ENCODE measurements around the gene ANAPC4. TPM values are rescaled to one million over a fixed set of nuclear protein-coding genes. Genes with fewer than 3 reads are reported as not detected.

Gene ANAPC4
- total and polyA plus RNA-seq, 2 of the 13 experiments (the other 11 are each of a cell fraction or from before 2014, with no cell fraction given) = 14.5 to 30.2 TPM

DNA sequence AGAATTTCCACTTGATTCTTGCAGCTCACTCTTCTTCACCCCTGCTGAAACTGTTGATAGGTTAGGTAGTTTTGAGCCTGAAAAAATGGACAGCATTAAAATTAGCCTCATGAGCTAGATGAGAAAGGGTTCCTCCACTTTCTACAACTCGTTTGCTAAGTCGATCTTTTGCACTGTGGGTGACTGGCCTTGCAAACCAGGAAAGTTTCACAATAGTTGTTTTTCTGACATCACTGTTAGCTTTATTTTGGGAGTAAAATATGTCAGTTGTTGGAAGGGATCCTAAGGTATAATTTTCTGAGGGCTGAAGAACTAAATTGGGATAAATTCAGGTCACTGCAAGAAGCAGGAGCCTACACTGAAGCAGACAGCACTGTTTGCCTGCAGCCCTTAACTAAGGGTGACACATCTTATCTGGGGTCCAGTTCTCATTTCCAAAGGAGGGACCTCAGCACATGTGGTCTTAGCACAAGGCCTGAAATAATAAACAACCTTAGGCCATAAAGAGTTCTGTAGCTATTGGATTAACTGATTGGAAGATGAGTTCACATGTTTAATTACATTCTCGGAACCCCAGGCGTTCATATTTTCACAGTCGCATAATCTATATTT lies 29.1 kb downstream of the ANAPC4 start:
- ATAC-seq = peak; percentile 92
- no peaks in the 10 kb centered on the region for H3K79me2 ChIP-seq (ENCODE audit: insufficient read depth, low read length)
- no peaks in the 10 kb centered on the region for H4K20me1 ChIP-seq (ENCODE audit: insufficient read depth, low read length)
- H3K27me3 ChIP-seq (ENCODE audit: control insufficient read depth in 1 of 2, insufficient read depth in 2 of 2, low read length in 2 of 2) = no peaks in the 10 kb centered on the region
- H3K9me3 ChIP-seq (ENCODE audit: low read length) = no peaks in the 10 kb centered on the region
- no peak overlapping the region for H3K4me3 ChIP-seq (replicated peaks in 1 of 3; ENCODE audit: insufficient read depth in 1 of 3, low read depth in 2 of 3, low read length in 3 of 3)
- peaks cover 19% of the 10 kb centered on the region for H3K4me1 ChIP-seq (ENCODE audit: insufficient read depth, low read length)
- H3K36me3 ChIP-seq (replicated peaks in 1 of 2; ENCODE audit: control insufficient read depth in 1 of 2, insufficient read depth in 2 of 2, low read length in 2 of 2) = peaks cover 3 to 39% of the 10 kb centered on the region in 2 experiments
- no peak overlapping the region for H3K9ac ChIP-seq (ENCODE audit: insufficient read depth, low read depth, low read length)
- in situ Hi-C loops (cut with HindIII; ENCODE audit: extremely low pct_ligation_motif_present, low pct_unique_long_range_greater_than_20kb) = no loop called here
- no peak overlapping the region for H2AFZ ChIP-seq (ENCODE audit: low read length)
- BruUV-seq (replicated peaks) = no TSS peak
- CTCF ChIA-PET (ENCODE audit: low intra/inter-chr PET ratio, low total read pairs) = no interaction called here
- FAIRE-seq = peak; percentile 49
- DNase-seq (ENCODE audit: low spot score) = peak; percentile 45
- intact Hi-C loops (cut with micrococcal nuclease; ENCODE audit: unreplicated experiment) = no loop called here
- 65% methylated on average over 5 of the region's 5 CpGs for WGBS (ENCODE audit: low lambda C conversion rate)
- H3K4me2 ChIP-seq (ENCODE audit: low read depth, low read length) = no peak overlapping the region
- POLR2A ChIA-PET = interaction anchor here (1.7 kb wide), 1 partner anchor 29 kb away, joined by 5 read pairs; the partner anchor contains the start of gene ANAPC4
- peak overlapping the region; percentile 45 for H3K27ac ChIP-seq (ENCODE audit: extremely low read length, insufficient read depth, low read length)
- TF ChIP-seq THYN1 (CRISPR knock-in tag; IDR thresholded peaks at IDR 0.05; ENCODE audit: borderline replicate concordance, low read depth) (no peak), ZNF446 (CRISPR knock-in tag; IDR thresholded peaks at IDR 0.05) (no peak), JUND (CRISPR knock-in tag; IDR thresholded peaks at IDR 0.05) (0 out of 2 replicates have a peak, but pooled peaks have one; percentile 19), NFKBIZ (CRISPR knock-in tag; IDR thresholded peaks at IDR 0.05) (no peak), ZNF441 (CRISPR knock-in tag; IDR thresholded peaks at IDR 0.05; ENCODE audit: borderline replicate concordance) (no peak), ZNF816 (CRISPR knock-in tag; IDR thresholded peaks at IDR 0.05; ENCODE audit: borderline replicate concordance) (no peak), RXRA (CRISPR knock-in tag; IDR thresholded peaks at IDR 0.05) (no peak), ZNF549 (CRISPR knock-in tag; IDR thresholded peaks at IDR 0.05) (peak; percentile 41; the same call in 1 of the 2 replicates), ZNF674 (CRISPR knock-in tag; IDR thresholded peaks at IDR 0.05; ENCODE audit: low read depth) (no peak), CBFB (CRISPR knock-in tag; IDR thresholded peaks at IDR 0.05) (no peak), ZNF614 (CRISPR knock-in tag; IDR thresholded peaks at IDR 0.05; ENCODE audit: borderline replicate concordance) (no peak), NR3C1 (CRISPR knock-in tag; IDR thresholded peaks at IDR 0.05) (no peak), RBFOX2 (IDR thresholded peaks at IDR 0.05; ENCODE audit: low read depth, low read length) (no peak), SP1 (IDR thresholded peaks at IDR 0.05) (no peak), SP1 (CRISPR knock-in tag; IDR thresholded peaks at IDR 0.05) (no peak), SRY (CRISPR knock-in tag; IDR thresholded peaks at IDR 0.05) (no peak), ZNF720 (CRISPR knock-in tag; IDR thresholded peaks at IDR 0.05) (no peak), HNF4A (CRISPR knock-in tag; IDR thresholded peaks at IDR 0.05) (peak; percentile 69), ZKSCAN1 (IDR thresholded peaks at IDR 0.05; ENCODE audit: low read length) (no peak)
- TF ChIP-seq, protein P1, sequence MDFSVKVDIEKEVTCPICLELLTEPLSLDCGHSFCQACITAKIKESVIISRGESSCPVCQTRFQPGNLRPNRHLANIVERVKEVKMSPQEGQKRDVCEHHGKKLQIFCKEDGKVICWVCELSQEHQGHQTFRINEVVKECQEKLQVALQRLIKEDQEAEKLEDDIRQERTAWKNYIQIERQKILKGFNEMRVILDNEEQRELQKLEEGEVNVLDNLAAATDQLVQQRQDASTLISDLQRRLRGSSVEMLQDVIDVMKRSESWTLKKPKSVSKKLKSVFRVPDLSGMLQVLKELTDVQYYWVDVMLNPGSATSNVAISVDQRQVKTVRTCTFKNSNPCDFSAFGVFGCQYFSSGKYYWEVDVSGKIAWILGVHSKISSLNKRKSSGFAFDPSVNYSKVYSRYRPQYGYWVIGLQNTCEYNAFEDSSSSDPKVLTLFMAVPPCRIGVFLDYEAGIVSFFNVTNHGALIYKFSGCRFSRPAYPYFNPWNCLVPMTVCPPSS (IDR thresholded peaks at IDR 0.05) = no peak
- TF ChIP-seq, protein P2, sequence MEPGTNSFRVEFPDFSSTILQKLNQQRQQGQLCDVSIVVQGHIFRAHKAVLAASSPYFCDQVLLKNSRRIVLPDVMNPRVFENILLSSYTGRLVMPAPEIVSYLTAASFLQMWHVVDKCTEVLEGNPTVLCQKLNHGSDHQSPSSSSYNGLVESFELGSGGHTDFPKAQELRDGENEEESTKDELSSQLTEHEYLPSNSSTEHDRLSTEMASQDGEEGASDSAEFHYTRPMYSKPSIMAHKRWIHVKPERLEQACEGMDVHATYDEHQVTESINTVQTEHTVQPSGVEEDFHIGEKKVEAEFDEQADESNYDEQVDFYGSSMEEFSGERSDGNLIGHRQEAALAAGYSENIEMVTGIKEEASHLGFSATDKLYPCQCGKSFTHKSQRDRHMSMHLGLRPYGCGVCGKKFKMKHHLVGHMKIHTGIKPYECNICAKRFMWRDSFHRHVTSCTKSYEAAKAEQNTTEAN (CRISPR knock-in tag; conservative IDR thresholded peaks at IDR 0.05) = no peak
- TF ChIP-seq, protein P3, sequence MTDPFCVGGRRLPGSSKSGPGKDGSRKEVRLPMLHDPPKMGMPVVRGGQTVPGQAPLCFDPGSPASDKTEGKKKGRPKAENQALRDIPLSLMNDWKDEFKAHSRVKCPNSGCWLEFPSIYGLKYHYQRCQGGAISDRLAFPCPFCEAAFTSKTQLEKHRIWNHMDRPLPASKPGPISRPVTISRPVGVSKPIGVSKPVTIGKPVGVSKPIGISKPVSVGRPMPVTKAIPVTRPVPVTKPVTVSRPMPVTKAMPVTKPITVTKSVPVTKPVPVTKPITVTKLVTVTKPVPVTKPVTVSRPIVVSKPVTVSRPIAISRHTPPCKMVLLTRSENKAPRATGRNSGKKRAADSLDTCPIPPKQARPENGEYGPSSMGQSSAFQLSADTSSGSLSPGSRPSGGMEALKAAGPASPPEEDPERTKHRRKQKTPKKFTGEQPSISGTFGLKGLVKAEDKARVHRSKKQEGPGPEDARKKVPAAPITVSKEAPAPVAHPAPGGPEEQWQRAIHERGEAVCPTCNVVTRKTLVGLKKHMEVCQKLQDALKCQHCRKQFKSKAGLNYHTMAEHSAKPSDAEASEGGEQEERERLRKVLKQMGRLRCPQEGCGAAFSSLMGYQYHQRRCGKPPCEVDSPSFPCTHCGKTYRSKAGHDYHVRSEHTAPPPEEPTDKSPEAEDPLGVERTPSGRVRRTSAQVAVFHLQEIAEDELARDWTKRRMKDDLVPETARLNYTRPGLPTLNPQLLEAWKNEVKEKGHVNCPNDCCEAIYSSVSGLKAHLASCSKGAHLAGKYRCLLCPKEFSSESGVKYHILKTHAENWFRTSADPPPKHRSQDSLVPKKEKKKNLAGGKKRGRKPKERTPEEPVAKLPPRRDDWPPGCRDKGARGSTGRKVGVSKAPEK (CRISPR knock-in tag; IDR thresholded peaks at IDR 0.05; ENCODE audit: borderline replicate concordance) = no peak
